SIG-M5 treated with dmso at 0.1 percent for 504 hours (cell line): ENCODE data around the gene TM2D3.
"Not testable (repeated sequence)": the region's sequence is repeated elsewhere in the genome, so short reads cannot be mapped to it uniquely, and the experiment has no call there.

Experiments used
- DNase-seq: peaks from one replicate; lab custom pipeline; 2025; ENCODE audit not compliant: unreplicated experiment; lab: John Stamatoyannopoulos, UW

The TM2D3 gene

GRCh38 chr15:101657968-101658784 lies 6.0 kb upstream of the TM2D3 start:
- DNase-seq, result no peak

DNA sequence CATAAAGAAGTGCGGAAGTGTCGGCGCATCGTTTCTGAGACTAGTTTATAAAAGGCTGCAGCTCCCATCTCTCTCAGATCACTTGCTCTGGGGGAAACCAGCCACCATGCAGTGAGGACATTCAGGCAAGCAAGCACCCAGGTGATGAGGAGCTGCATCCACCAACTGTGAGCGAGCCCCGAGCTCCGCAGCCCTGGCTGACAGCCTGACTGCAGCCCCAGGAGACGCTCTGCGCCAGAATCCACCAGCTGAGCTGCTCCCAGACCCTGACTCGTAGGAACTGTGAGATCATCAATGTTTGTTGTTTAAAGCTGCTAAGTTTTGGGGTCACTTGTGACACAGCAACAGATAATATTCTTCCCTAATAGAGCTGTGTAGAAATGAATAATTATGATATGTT lies 5.0 kb upstream of the TM2D3 start:
- DNase-seq, result no peak

- DNase-seq, result peak; percentile 30
Measured at GRCh38 chr15:101654624-101655337, 2.6 kb upstream of the TM2D3 start.

- peak; percentile 23 for DNase-seq
Measured at GRCh38 chr15:101654171-101654570, 2.0 kb upstream of the TM2D3 start.

DNA sequence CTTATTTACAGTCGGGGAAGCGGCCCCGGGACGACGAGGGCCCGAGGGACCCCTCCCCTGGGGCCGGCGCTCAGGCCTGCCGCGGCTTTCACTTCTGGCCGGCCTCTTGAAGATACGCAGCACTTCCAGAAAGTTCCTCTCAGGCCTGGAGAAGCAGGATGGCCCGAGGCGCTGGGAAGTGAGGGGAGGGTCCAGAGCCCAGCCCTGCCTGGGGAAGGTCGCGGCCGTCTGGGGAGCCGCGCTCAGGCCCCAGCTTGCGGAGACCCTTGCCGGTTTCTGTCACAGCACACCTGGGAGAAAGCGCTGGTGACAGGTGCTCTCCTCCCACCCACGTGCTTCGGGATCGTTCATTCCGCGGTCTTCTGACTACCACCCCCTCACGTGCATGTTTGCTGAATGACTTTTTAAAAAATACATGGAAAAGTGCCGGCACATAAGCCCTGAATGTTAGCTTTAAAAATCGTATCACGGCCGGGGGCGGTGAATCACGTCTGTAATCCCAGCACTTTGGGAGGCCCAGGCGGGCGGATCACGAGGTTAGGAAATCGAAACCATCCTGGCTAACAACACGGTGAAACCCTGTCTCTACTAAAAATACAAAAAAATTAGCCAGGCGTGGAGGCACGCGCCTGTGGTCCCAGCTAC lies 727 bp upstream of the TM2D3 start:
- no peak for DNase-seq

DNA sequence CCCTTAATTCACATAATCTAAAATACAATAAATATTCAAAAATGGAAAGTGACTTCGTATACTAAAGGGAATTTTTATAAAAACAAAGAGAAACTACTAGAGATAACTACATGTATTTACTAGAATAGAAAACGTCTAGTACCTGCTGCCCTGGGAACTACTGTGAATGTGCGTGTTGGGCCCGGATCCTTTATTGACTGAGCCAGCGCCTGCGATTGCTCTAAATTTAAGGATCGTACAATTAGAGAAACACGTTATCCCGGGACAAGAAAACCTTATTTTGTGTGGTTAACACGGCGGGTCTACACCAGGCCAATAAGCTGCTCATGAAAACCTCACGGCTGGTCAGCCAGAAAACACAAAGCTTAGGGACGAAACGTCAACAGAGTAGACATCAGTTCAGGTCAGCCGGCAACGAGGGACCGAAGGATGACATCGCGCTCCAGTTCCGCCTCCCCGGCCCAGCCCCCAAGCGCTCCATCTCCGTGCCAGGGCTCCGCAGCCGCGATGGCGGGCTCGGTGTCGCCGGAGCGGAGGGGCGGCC lies 555 bp downstream of the TM2D3 start:
- DNase-seq, result peak; percentile 56

DNA sequence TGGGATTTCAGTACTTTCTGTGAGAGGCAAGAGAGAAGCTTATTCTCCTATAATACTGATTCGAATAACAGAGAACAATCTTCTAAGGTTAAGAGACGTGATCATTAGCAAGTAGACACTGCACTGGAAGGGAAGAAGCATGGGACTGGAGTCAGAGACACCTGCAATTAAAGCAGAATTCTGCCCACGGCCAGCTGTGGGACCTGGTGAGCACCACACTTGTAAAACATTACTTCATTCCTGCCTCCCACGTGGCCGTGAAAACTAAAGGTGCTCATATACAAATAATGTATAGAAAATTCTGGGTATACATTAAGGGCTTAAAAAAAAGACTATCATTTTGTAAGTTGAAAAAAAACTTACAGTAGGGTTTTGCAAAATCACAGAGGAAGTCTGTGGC lies 2.0 kb downstream of the TM2D3 start:
- no peak for DNase-seq

DNA sequence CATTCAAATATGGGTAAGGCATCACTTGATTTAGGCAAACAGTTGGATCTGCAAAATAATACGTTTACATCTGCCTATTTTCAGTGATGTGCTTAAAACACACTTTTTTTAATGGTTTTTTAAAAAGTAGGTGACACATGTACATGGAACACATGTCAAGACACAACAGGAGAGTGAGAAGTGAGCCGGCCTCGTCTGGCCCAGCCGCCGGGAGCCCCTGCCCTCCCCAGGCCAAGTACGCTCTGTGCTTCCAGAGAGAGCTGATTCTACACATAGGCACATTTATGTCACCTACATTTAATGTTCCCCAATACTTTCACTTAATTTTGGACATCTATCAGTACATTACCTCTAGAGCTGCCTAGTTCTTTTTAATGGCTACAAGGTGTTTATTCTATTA lies 3.8 kb downstream of the TM2D3 start:
- no peak for DNase-seq

- DNase-seq, result no peak
Measured at GRCh38 chr15:101647251-101647650, 4.9 kb downstream of the TM2D3 start.

DNA sequence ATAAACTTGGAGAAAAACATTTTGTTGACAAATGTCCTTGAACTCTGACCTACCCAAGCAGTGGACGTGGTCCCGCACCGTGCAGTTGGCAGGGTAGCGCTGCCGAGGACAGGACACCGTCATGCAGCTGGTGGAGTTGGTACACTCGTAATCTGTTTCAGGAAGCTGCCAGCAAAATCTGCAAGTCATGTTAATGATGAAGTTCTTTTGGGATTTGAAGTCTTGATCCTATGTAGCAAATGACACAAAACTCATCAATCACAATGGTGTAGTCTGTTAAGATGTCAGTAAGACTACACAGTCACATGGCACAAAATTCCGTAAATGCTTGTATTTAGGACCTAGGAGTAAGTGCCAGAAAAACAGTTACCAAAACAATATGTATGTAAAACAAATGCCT lies 5.5 kb downstream of the TM2D3 start:
- no peak for DNase-seq

DNA sequence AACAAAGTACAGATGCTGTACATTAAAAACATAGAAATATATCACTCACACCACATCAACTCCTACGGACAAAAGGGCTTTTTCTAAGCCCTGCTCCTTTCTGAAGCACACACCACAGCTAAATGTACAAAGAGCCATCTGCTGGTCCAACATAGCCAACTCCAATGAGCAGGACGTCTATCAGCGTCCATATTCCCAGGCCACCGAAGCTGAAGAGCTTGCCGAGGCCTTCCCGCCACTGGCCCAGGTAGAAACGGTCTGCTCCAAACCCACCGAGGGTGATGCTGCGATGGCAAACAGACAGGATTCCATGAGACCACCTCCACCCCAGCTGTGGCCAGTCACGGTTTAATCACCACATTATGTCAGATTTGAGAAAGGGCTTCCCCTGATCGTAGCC lies 9.8 kb downstream of the TM2D3 start:
- no peak for DNase-seq

- peak; percentile 92 for DNase-seq
Measured at GRCh38 chr15:101641894-101642293, 10.3 kb downstream of the TM2D3 start.

- peak; percentile 73 for DNase-seq
Measured at GRCh38 chr15:101641129-101641764, 10.9 kb downstream of the TM2D3 start.

DNA sequence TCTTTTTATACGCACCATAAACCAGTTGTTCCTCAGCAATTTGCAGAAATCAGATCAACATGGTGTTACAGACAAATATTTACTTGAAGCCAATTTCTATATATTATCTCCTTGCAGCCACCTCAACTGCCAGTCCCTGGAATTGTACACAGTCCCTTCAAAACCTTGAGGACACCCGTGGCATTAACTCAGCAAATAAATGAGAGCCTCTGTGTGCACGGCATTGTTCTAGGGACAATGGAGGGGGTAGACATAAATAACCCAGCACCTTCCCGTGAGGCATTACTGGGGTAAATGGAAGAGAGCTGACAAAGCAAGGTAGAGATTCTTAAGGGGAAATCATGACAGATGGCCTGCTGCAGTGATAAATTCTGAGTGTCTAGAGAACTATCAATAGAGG lies 12.5 kb downstream of the TM2D3 start:
- no peak for DNase-seq

DNA sequence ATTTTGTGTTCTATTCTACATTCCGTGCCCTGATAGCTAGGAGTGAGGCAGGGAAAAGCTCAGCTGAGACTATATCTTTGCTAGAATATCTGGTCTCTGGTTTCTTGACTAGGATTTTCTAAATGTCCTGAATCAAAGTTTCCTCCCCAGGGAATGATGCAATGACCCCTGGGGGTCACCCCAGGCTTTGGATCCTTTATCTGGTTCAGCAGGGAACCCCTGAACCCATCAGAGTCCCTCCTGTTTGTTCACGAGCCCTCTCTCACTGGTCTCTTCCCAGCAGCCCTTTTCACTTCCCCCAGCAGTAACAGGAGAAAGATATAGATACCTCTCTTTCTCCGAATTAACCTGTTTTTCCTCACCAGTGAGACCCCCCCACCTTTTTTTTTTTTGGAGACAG lies 14.3 kb downstream of the TM2D3 start:
- no peak for DNase-seq

GRCh38 chr15:101637516-101637915 lies 14.7 kb downstream of the TM2D3 start:
- DNase-seq, result no peak

- DNase-seq, result no peak
Measured at GRCh38 chr15:101637038-101637437, 15.1 kb downstream of the TM2D3 start.

DNA sequence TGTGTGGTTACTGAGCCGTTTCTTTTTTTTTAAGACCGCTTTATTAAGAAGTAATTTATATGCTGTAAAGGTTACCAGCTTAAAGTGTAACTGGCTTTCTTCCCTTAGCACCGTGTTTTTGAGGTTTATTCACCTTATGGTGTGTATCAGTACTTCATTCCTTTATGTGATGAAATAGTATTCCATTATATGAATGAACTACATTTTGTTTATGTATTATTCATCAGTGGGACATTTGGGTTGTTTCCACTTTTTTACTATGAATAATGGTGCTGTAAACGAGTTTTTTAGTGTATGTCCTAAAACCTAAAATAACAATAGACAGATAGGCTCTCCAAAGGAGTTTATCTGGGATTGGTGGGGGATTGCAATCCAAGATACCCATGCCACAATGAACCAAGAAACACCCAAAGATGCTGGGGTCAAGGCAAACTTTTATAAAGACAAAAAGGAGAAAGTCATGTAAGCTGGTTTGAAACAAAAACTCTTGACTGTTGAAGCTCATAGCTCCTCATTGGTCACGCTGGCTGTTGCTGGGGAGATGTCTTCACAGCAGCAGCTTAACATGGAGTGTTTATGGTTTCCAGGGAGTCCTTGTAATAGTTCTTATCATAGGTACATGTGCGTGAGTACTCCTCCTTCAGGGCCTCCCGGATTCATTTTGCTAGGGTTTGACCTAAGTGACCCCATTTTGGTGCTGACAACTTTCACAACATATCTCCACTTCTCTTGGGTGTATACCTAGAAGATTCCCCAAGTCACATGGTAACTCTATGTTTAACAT lies 16.0 kb downstream of the TM2D3 start:
- DNase-seq, result no peak

DNA sequence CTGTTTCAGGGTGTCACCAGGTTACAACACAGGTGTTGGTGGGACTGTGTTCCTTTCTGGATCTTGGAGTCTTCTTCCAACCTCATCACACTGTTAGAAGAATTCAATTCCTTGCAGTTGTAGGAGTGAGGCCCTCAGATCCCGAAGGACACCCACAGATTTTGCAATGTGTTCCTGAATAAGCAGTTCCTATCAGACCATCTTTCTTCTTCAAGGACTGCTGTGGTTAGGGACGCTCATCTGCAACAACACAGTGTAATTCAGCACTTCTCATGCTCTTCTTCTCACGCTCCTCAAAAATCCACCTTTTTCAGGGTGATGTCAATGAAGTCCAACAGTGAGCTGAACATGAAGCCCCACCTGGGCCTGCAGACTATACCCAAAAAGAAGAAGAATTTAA lies 18.8 kb downstream of the TM2D3 start:
- no peak for DNase-seq

GRCh38 chr15:101626729-101627128 lies 25.5 kb downstream of the TM2D3 start:
- not testable (repeated sequence) for DNase-seq
